Measurements from ENCODE around the gene PEX11B. TPM values are rescaled to one million over a fixed set of nuclear protein-coding genes. Genes with fewer than 3 reads are reported as not detected.

Gene PEX11B
- total and polyA plus RNA-seq, 2 of the 4 experiments (the other 2 are of a cell fraction): 15.4 to 24.3 TPM

DNA sequence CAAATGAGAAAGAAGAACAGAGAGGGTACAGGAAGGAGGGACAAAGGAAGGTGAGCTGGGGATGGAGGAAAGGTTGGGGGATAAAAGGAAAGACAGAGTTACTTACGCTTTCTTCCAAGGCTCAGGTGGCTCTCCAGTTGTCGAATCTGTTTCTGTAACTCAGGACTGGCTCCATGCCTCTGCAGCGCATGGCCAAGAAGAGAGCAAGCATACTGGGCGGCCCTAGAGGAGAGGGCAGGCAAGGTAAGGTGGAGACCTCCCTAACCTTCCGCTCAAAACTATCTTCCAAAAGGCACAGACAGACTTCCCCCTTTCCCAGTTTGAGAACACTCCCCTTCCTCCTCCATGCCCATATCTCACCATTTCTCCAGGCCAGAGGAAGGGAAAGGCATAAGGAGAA lies 922 bp downstream of the PEX11B start:
- Histone ChIP-seq H2AK5ac (ENCODE audit: low read depth, low read length) (peak overlapping the region; percentile 69; the same call in 1 of the 2 replicates), H4K20me1 (ENCODE audit: insufficient read depth, low read length) (no peaks in the 10 kb centered on the region), H2AK9ac (replicated peaks; ENCODE audit: low read depth, low read length, poor library complexity) (peak overlapping the region; percentile 91), H3K18ac (ENCODE audit: low read depth, low read length) (no peak overlapping the region), H2BK5ac (ENCODE audit: low read depth, low read length, poor library complexity, severe bottlenecking) (peak overlapping the region; percentile 31), H2AFZ (replicated peaks; ENCODE audit: low read length, poor library complexity) (peak overlapping the region; percentile 91), H3K23ac (ENCODE audit: low read depth, low read length) (peak overlapping the region; percentile 54; the same call in 1 of the 2 replicates), H2BK15ac (ENCODE audit: low read depth, low read length) (no peak overlapping the region), H3K14ac (replicated peaks; ENCODE audit: low read depth, low read length) (peak overlapping the region; percentile 80), H3K9me3 (ENCODE audit: control insufficient read depth, insufficient read depth, low read length) (no peaks in the 10 kb centered on the region), H3K27ac (ENCODE audit: insufficient read depth, low read length) (peak overlapping the region; percentile 85; the same call in 1 of the 2 replicates), H3K79me1 (ENCODE audit: low read depth in 1 of 2, low read length in 2 of 2) (peaks cover 15 to 31% of the 10 kb centered on the region in 2 experiments), H3K4me1 (ENCODE audit: control insufficient read depth, insufficient read depth, low read length) (peaks cover 8% of the 10 kb centered on the region), H3K4me2 (ENCODE audit: low read depth, low read length) (peak overlapping the region; percentile 99), H3K4ac (ENCODE audit: low read depth, low read length) (peak overlapping the region; percentile 61), H3K9ac (ENCODE audit: low read depth, low read length) (peak overlapping the region; percentile 83), H2BK20ac (ENCODE audit: low read depth, low read length) (0 out of 2 replicates have a peak overlapping the region, but pooled peaks have one; percentile 6), H4K91ac (ENCODE audit: insufficient read depth, low read depth, low read length) (peak overlapping the region; percentile 67), H4K5ac (ENCODE audit: low read depth, low read length) (peak overlapping the region; percentile 76), H2BK120ac (ENCODE audit: low read depth, low read length) (no peak overlapping the region), H3K4me3 (ENCODE audit: insufficient read depth, low read depth, low read length) (peak overlapping the region; percentile 96), H3K36me3 (ENCODE audit: control insufficient read depth, insufficient read depth, low read length) (0 out of 2 replicates have a peak, but pooled peaks cover 2% of the 10 kb centered on the region), H3K56ac (ENCODE audit: extremely low read depth, insufficient read depth, low read length) (peak overlapping the region; percentile 39; the same call in 1 of the 2 replicates), H3K9me1 (ENCODE audit: insufficient read depth, low read length) (peaks cover 6% of the 10 kb centered on the region), H3K27me3 (ENCODE audit: control insufficient read depth, insufficient read depth, low read length) (no peaks in the 10 kb centered on the region), H4K8ac (ENCODE audit: low read depth in 2 of 2, low read length in 2 of 2) (peak overlapping the region; percentile 80 to 84)
- 100% methylated on average over 1 of the region's 5 CpGs; no CpG with 5 or more reads in 1 of the 2 experiments for WGBS, 2 experiments (ENCODE audit: extremely low coverage in 2 of 2, insufficient read length in 1 of 2)
- dilution Hi-C loops (cut with HindIII; ENCODE audit: low sequenced_read_pairs, unreplicated experiment): no loop called here
- TF ChIP-seq, protein P1, sequence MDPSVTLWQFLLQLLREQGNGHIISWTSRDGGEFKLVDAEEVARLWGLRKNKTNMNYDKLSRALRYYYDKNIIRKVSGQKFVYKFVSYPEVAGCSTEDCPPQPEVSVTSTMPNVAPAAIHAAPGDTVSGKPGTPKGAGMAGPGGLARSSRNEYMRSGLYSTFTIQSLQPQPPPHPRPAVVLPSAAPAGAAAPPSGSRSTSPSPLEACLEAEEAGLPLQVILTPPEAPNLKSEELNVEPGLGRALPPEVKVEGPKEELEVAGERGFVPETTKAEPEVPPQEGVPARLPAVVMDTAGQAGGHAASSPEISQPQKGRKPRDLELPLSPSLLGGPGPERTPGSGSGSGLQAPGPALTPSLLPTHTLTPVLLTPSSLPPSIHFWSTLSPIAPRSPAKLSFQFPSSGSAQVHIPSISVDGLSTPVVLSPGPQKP (IDR thresholded peaks at IDR 0.05; ENCODE audit: borderline replicate concordance, low read depth, low read length): no peak
- TF ChIP-seq, protein P2, sequence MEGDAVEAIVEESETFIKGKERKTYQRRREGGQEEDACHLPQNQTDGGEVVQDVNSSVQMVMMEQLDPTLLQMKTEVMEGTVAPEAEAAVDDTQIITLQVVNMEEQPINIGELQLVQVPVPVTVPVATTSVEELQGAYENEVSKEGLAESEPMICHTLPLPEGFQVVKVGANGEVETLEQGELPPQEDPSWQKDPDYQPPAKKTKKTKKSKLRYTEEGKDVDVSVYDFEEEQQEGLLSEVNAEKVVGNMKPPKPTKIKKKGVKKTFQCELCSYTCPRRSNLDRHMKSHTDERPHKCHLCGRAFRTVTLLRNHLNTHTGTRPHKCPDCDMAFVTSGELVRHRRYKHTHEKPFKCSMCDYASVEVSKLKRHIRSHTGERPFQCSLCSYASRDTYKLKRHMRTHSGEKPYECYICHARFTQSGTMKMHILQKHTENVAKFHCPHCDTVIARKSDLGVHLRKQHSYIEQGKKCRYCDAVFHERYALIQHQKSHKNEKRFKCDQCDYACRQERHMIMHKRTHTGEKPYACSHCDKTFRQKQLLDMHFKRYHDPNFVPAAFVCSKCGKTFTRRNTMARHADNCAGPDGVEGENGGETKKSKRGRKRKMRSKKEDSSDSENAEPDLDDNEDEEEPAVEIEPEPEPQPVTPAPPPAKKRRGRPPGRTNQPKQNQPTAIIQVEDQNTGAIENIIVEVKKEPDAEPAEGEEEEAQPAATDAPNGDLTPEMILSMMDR (conservative IDR thresholded peaks at IDR 0.05; ENCODE audit: low read depth, low read length): no peak
- TF ChIP-seq RCOR1 (IDR thresholded peaks at IDR 0.05; ENCODE audit: insufficient replicate concordance, low read length): no peak
- no peak for TF ChIP-seq RAD21 (IDR thresholded peaks at IDR 0.05; ENCODE audit: low read length)
- TF ChIP-seq CEBPB (IDR thresholded peaks at IDR 0.05; ENCODE audit: low read depth, low read length): no peak
- TF ChIP-seq, protein P3, sequence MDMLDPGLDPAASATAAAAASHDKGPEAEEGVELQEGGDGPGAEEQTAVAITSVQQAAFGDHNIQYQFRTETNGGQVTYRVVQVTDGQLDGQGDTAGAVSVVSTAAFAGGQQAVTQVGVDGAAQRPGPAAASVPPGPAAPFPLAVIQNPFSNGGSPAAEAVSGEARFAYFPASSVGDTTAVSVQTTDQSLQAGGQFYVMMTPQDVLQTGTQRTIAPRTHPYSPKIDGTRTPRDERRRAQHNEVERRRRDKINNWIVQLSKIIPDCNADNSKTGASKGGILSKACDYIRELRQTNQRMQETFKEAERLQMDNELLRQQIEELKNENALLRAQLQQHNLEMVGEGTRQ (IDR thresholded peaks at IDR 0.05; ENCODE audit: low read depth, low read length): no peak
- TF ChIP-seq MAFK (IDR thresholded peaks at IDR 0.05; ENCODE audit: low read depth, low read length): no peak
- no peak for TF ChIP-seq MAZ (IDR thresholded peaks at IDR 0.05; ENCODE audit: borderline replicate concordance, low read depth, low read length)
- no peak for TF ChIP-seq CHD1 (IDR thresholded peaks at IDR 0.05; ENCODE audit: low read depth, low read length)
- TF ChIP-seq BHLHE40 (IDR thresholded peaks at IDR 0.05; ENCODE audit: low read depth, low read length): no peak
- TF ChIP-seq POLR2A (IDR thresholded peaks at IDR 0.05; ENCODE audit: low read depth, low read length): no peak
- TF ChIP-seq NFE2L2 (IDR thresholded peaks at IDR 0.05; ENCODE audit: low read depth, low read length): no peak
- no peak for TF ChIP-seq RFX5 (IDR thresholded peaks at IDR 0.05; ENCODE audit: low read depth, low read length)
- no peak for TF ChIP-seq FOS (IDR thresholded peaks at IDR 0.05; ENCODE audit: low read depth, low read length)
- TF ChIP-seq SMC3 (IDR thresholded peaks at IDR 0.05; ENCODE audit: low read depth, low read length): no peak
- TF ChIP-seq MXI1 (IDR thresholded peaks at IDR 0.05; ENCODE audit: borderline replicate concordance, low read depth, low read length): no peak
- no peak for DNase-seq
- ChIA-PET POLR2A (ENCODE audit: unreplicated experiment) (no interaction called here), CTCF (interaction anchor here (2.2 kb wide), 1 partner anchor 26 kb away, joined by 12 read pairs; no protein-coding TSS in a partner anchor)
- intact Hi-C loops (cut with micrococcal nuclease): loop anchor here (5.0 kb wide), 1 partner anchor 80 kb away; the partner anchor contains the start of gene TXNIP
- no TSS peak for BruUV-seq (replicated peaks)
- no peak for ATAC-seq (ENCODE audit: low read depth)
- in situ Hi-C loops (cut with MboI; ENCODE audit: low sequenced_read_pairs): loop anchor here (5.0 kb wide), 2 partner anchors 50 to 80 kb away; partner anchors contain the start of gene TXNIP

Data from IMR-90 (cell line).